HepG2 (cell line): ENCODE data around the gene AKR1E2. TPM values are rescaled to one million over a fixed set of nuclear protein-coding genes. Genes with fewer than 3 reads are reported as not detected.

Experiments
- ARNTL ChIP-seq: sonication (generic); formaldehyde crosslinking; IDR thresholded peaks from 2 replicates; pipeline ENCODE4 v1.4.0; 2020; ENCODE audit warnings: mild to moderate bottlenecking, missing genetic modification reagents
- BCLAF1 ChIP-seq: fragments of 450-650 bp; IDR thresholded peaks from 2 replicates; pipeline ENCODE4 v1.6.1; 2017; ENCODE audit warnings: mild to moderate bottlenecking
- CHCHD3 ChIP-seq: sonication (generic); formaldehyde crosslinking; IDR thresholded peaks from 2 replicates; pipeline ENCODE4 v1.8.0; 2022; ENCODE audit warnings: mild to moderate bottlenecking, missing genetic modification reagents, moderate library complexity
- CREB1 ChIP-seq, 2 experiments: fragments of 450-650 bp in 1 of 2; IDR thresholded peaks; 2 replicates each; pipeline ENCODE4 v1.6.1; 2016 to 2017; ENCODE audit warnings: control low read depth in 1 of 2, mild to moderate bottlenecking in 1 of 2, missing compliant biosample characterization in 1 of 2, missing genetic modification characterization in 1 of 2
- CREBL2 ChIP-seq: sonication (generic); formaldehyde crosslinking; IDR thresholded peaks from 2 replicates; pipeline ENCODE4 v1.8.1; 2023; ENCODE audit warnings: missing genetic modification reagents, mild to moderate bottlenecking, borderline replicate concordance
- CREM ChIP-seq, 2 experiments: sonication (generic) in 1 of 2; formaldehyde crosslinking in 1 of 2; IDR thresholded peaks; 2 replicates each; pipeline versions ENCODE4 v1.4.0 to v1.6.1; 2016 to 2020; ENCODE audit warnings: antibody characterized with exemption in 1 of 2, mild to moderate bottlenecking in 1 of 2, missing genetic modification reagents in 1 of 2
- ERF ChIP-seq: IDR thresholded peaks from 2 replicates; pipeline ENCODE4 v1.6.1; 2018; ENCODE audit warnings: missing biosample characterization, missing genetic modification reagents
- HNF1A ChIP-seq, 2 experiments: sonication (generic) in 1 of 2; formaldehyde crosslinking in 1 of 2; IDR thresholded peaks; 2 replicates each; pipeline versions ENCODE4 v1.4.0 to v1.6.1; 2016 to 2020; ENCODE audit warnings: borderline replicate concordance in 1 of 2, low read depth in 1 of 2, mild to moderate bottlenecking in 1 of 2, missing genetic modification reagents in 1 of 2
- MIER3 ChIP-seq: IDR thresholded peaks from 2 replicates; pipeline ENCODE4 v1.6.1; 2016; ENCODE audit warnings: missing compliant biosample characterization, borderline replicate concordance
- MIXL1 ChIP-seq: IDR thresholded peaks from 2 replicates; pipeline ENCODE4 v1.6.1; 2016
- NCOA5 ChIP-seq: sonication (generic); formaldehyde crosslinking; IDR thresholded peaks from 2 replicates; pipeline ENCODE4 v1.4.0; 2020; ENCODE audit warnings: missing genetic modification reagents
- PITX1 ChIP-seq: sonication (generic); formaldehyde crosslinking; IDR thresholded peaks from 2 replicates; pipeline ENCODE4 v1.5.1; 2020; ENCODE audit warnings: mild to moderate bottlenecking, missing genetic modification reagents
- PPARG ChIP-seq: conservative IDR thresholded peaks from 2 replicates; pipeline ENCODE4 v1.6.1; 2016; ENCODE audit warnings: missing biosample characterization, missing genetic modification reagents
- RAD51 ChIP-seq: fragments of 450-650 bp; IDR thresholded peaks from 2 replicates; pipeline ENCODE4 v1.6.1; 2016; ENCODE audit warnings: borderline replicate concordance
- RARA ChIP-seq: IDR thresholded peaks from 2 replicates; pipeline ENCODE4 v1.6.1; 2016; ENCODE audit warnings: missing genetic modification reagents, missing compliant biosample characterization
- RCOR2 ChIP-seq: IDR thresholded peaks from 2 replicates; pipeline ENCODE4 v1.6.1; 2016; ENCODE audit warnings: missing biosample characterization, missing genetic modification reagents
- SMC3 ChIP-seq: IDR thresholded peaks from 2 replicates; pipeline ENCODE4 v1.6.1; 2011; ENCODE audit warnings: low read length, improper control_type of control experiment
- SPEN ChIP-seq: sonication (generic); formaldehyde crosslinking; IDR thresholded peaks from 2 replicates; pipeline ENCODE4 v1.5.1; 2020; ENCODE audit warnings: low read depth, mild to moderate bottlenecking, missing genetic modification reagents
- TFAP4 ChIP-seq: sonication (generic); IDR thresholded peaks from 2 replicates; pipeline ENCODE4 v1.6.1; 2016; ENCODE audit warnings: low read depth, borderline replicate concordance
- YEATS2 ChIP-seq: sonication (generic); formaldehyde crosslinking; IDR thresholded peaks from 2 replicates; pipeline ENCODE4 v1.4.0; 2020; ENCODE audit warnings: missing genetic modification reagents, borderline replicate concordance
- ZMYM2 ChIP-seq: sonication (generic); formaldehyde crosslinking; IDR thresholded peaks from 2 replicates; pipeline ENCODE4 v1.8.0; 2022; ENCODE audit warnings: mild to moderate bottlenecking, missing genetic modification reagents
- ZNF17 ChIP-seq: sonication (generic); formaldehyde crosslinking; IDR thresholded peaks from 2 replicates; pipeline ENCODE4 v1.5.0; 2020; ENCODE audit warnings: mild to moderate bottlenecking, missing genetic modification reagents
- ZNF24 ChIP-seq: fragments of 450-650 bp; IDR thresholded peaks from 2 replicates; pipeline ENCODE4 v1.6.1; 2017; ENCODE audit warnings: antibody characterized with exemption, mild to moderate bottlenecking
- polyA plus RNA-seq, 8 experiments: library from polyadenylated mRNA; depleted of rRNA in 3 of 8; stranded (reverse) in 7 of 8; unstranded in 1 of 8; fragments of >200 nt; fragmentation: Illumina TruSeq in 4 of 8; extraction: Trizol in 4 of 8; gene quantifications; 2 replicates each; pipeline versions ENCODE4 v1.2.1 to v1.2.3, GENCODE V29; 2011 to 2016; ENCODE audit warnings: low read depth in 4 of 8, missing spikeins in 1 of 8, mixed read lengths in 1 of 8; ENCODE audit not compliant: insufficient read depth in 1 of 8
- total RNA-seq, 5 experiments: library from RNA; depleted of rRNA; stranded (reverse); fragments of >200 nt; fragmentation: Illumina TruSeq; extraction: Trizol; gene quantifications; 2 replicates each; pipeline ENCODE4 v1.2.3, GENCODE V29; 2016; ENCODE audit warnings: low read depth in 1 of 5

AKR1E2 gene
- total and polyA plus RNA-seq, 2 of the 13 experiments (the other 11 are each of a cell fraction or from before 2014, with no cell fraction given), result not detected

- TF ChIP-seq BCLAF1, result no peak
- no peak for TF ChIP-seq ZMYM2 (CRISPR knock-in tag)
- no peak for TF ChIP-seq SMC3
- no peak for TF ChIP-seq ARNTL (CRISPR knock-in tag)
- no peak for TF ChIP-seq SPEN
- no peak for TF ChIP-seq CHCHD3 (CRISPR knock-in tag)
- TF ChIP-seq ZNF24, result no peak
- TF ChIP-seq HNF1A (IDR thresholded peaks at IDR 0.05; ENCODE audit: low read depth), result peak; percentile 84
- TF ChIP-seq HNF1A (CRISPR knock-in tag; IDR thresholded peaks at IDR 0.05; ENCODE audit: borderline replicate concordance), result peak; percentile 87; the same call in 1 of the 2 replicates
- TF ChIP-seq TFAP4, result peak; percentile 27; the same call in 1 of the 2 replicates
- TF ChIP-seq PPARG, result peak; percentile 71
- 0 out of 2 replicates have a peak, but pooled peaks have one; percentile 54 for TF ChIP-seq RCOR2 (CRISPR knock-in tag)
- TF ChIP-seq ZNF17 (CRISPR knock-in tag), result no peak
- TF ChIP-seq NCOA5 (CRISPR knock-in tag), result no peak
- TF ChIP-seq MIER3 (CRISPR knock-in tag), result peak; percentile 41; the same call in 1 of the 2 replicates
- no peak for TF ChIP-seq CREB1 (IDR thresholded peaks at IDR 0.05)
- peak; percentile 55; the same call in 1 of the 2 replicates for TF ChIP-seq CREB1 (CRISPR knock-in tag; IDR thresholded peaks at IDR 0.05)
- peak; percentile 26; the same call in 1 of the 2 replicates for TF ChIP-seq PITX1
- TF ChIP-seq CREBL2 (CRISPR knock-in tag), result no peak
- TF ChIP-seq CREM (IDR thresholded peaks at IDR 0.05), result peak; percentile 45; the same call in 1 of the 2 replicates
- no peak for TF ChIP-seq CREM (CRISPR knock-in tag; IDR thresholded peaks at IDR 0.05)
- 0 out of 2 replicates have a peak, but pooled peaks have one; percentile 32 for TF ChIP-seq YEATS2
- no peak for TF ChIP-seq RAD51
- 0 out of 2 replicates have a peak, but pooled peaks have one; percentile 13 for TF ChIP-seq RARA (CRISPR knock-in tag)
- peak; percentile 55; the same call in 1 of the 2 replicates for TF ChIP-seq ERF (CRISPR knock-in tag)
- peak; percentile 38; the same call in 1 of the 2 replicates for TF ChIP-seq MIXL1
Observed at GRCh38 chr10:4889959-4890358, 64.0 kb downstream of the AKR1E2 start (continued).
